ENCODE measurements around the gene NPFF.
A peak's percentile ranks its signal among the peaks of the same experiment; 100 is the strongest.

- TF ChIP-seq EGR1 (IDR thresholded peaks at IDR 0.05): no peak
- TF ChIP-seq YY1 (IDR thresholded peaks at IDR 0.05; ENCODE audit: low read depth): no peak
- TF ChIP-seq TAF1 (IDR thresholded peaks at IDR 0.05; ENCODE audit: low read depth): no peak; the same call in 1 of the 2 replicates
- TF ChIP-seq, protein P1, sequence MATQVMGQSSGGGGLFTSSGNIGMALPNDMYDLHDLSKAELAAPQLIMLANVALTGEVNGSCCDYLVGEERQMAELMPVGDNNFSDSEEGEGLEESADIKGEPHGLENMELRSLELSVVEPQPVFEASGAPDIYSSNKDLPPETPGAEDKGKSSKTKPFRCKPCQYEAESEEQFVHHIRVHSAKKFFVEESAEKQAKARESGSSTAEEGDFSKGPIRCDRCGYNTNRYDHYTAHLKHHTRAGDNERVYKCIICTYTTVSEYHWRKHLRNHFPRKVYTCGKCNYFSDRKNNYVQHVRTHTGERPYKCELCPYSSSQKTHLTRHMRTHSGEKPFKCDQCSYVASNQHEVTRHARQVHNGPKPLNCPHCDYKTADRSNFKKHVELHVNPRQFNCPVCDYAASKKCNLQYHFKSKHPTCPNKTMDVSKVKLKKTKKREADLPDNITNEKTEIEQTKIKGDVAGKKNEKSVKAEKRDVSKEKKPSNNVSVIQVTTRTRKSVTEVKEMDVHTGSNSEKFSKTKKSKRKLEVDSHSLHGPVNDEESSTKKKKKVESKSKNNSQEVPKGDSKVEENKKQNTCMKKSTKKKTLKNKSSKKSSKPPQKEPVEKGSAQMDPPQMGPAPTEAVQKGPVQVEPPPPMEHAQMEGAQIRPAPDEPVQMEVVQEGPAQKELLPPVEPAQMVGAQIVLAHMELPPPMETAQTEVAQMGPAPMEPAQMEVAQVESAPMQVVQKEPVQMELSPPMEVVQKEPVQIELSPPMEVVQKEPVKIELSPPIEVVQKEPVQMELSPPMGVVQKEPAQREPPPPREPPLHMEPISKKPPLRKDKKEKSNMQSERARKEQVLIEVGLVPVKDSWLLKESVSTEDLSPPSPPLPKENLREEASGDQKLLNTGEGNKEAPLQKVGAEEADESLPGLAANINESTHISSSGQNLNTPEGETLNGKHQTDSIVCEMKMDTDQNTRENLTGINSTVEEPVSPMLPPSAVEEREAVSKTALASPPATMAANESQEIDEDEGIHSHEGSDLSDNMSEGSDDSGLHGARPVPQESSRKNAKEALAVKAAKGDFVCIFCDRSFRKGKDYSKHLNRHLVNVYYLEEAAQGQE (IDR thresholded peaks at IDR 0.05; ENCODE audit: low read depth): no peak
- TF ChIP-seq, protein P2, sequence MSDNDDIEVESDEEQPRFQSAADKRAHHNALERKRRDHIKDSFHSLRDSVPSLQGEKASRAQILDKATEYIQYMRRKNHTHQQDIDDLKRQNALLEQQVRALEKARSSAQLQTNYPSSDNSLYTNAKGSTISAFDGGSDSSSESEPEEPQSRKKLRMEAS (IDR thresholded peaks at IDR 0.05): 0 out of 2 replicates have a peak, but pooled peaks have one; percentile 13
- TF ChIP-seq CEBPB (IDR thresholded peaks at IDR 0.05): no peak
- TF ChIP-seq RAD21 (IDR thresholded peaks at IDR 0.05; ENCODE audit: low read depth): no peak
- no peak for TF ChIP-seq EP300 (IDR thresholded peaks at IDR 0.05; ENCODE audit: borderline replicate concordance)
Measured at GRCh38 chr12:53483979-53484377, 23.3 kb downstream of the NPFF start.
